Measurements from ENCODE around the gene LFNG. TPM values are rescaled to one million over a fixed set of nuclear protein-coding genes. Genes with fewer than 3 reads are reported as not detected.

LFNG gene
- total RNA-seq, 1 donor from 2014 or later = 11.1 TPM

DNA sequence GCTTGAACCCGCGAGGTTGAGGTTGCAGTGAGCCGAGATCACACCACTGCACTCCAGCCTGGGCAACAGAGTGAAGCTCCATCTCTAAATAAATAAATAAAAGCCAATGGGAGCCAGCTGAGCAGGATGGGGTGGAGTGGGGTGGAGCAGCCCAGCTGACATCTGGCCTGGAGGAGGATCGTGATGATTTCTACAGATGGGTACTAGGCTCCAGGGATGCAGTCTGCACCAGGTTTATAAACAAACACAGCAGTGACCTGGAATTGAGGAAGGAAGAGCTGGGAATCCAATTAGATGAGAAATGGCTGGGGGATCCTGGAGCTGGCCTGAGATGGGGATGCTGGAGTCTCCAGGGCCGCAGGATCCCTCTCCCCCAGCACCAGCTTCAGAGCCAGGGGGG lies 36.1 kb upstream of the LFNG start:
- DNase-seq (ENCODE audit: low spot score) = no peak

DNA sequence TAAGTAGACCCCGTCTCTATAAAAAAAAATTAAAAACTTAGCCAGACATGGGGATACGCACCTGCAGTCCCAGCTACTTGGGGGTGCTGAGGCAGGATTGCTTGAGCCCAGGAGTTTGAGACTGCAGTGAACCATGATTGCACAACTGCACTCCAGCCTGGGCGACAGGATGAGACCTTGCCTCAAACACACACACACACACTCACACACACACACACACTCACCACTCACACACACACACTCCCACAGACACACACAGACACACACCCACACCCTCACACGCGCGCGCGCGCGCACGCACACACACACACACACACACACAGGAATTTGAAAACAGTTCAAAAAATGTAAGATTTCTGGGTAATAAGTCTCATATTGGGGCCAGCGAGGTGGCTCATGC lies 34.7 kb upstream of the LFNG start:
- DNase-seq (ENCODE audit: low spot score) = no peak

DNA sequence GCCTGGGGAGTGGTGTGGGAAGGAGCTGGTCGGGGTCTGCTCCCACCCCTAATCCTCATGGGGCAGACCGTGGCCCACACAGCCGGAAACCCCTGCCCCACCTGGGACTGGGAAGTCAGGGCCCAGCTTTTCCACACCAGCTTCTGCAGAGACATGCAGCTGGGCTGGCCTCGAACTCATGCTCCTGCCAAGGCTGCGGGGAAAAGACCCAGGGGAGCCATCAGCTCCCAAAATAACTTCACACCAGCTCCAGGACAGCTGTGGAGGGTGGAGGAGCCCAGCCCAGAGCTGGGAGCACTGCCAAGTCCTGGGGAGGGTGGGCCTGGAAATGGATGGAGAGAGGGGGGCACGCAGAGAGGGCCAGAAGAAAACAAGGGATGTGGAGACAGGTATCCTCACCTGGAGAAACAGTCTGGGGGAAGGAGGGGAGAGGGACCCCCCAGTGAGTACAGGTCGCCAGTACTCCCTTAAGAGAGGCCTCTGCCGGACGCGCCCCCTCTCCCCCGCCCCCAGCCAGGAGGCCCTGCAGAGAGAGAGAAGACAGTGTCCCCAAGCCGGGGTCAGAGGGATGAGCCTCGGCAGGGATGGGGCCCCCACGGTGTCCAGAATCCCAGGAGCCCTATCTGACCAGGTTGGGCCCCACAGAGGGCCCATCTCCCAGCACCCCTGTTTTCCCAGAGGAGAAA lies 31.8 kb upstream of the LFNG start:
- peak; percentile 55 for DNase-seq (ENCODE audit: low spot score)

DNA sequence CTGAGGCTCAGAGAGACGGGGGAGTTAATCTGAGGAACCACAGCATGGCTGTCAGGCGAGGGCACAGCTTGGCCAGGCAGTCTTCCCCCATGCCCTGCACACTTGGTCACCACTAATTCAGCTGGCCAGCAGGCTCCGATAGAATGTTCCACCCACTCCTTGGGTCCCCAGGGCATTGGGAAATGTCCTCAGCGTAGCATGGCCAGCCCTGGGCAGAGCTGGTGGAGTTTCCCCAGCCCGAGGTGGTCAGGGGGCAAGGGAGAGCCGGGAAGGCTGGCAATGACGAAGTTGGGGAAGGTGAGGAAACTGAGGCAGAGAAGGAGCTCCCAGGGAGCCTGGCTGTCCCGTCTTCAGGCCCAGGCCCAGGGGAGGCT lies 31.3 kb upstream of the LFNG start:
- no peak for DNase-seq (ENCODE audit: low spot score)

DNA sequence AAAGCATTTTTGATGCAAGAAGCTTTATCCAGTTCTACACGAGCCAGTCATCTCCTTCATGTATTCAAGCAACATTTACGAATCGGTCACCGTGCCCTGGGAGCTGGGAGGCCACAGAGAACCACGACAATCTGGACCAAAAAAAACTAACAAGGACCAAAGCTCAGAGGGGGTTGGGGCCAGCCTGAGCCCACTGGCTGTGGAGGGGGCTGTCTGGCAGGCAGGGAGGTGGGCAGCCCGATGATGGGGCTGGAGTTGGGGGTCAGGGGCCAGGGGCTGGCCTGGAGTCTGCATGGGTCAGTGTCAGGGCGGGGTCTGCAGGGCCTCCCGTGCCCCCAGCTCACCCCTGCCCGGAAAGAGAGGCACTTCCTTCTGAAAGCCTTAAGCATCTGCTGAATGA lies 30.9 kb upstream of the LFNG start:
- DNase-seq (ENCODE audit: low spot score) = no peak

DNA sequence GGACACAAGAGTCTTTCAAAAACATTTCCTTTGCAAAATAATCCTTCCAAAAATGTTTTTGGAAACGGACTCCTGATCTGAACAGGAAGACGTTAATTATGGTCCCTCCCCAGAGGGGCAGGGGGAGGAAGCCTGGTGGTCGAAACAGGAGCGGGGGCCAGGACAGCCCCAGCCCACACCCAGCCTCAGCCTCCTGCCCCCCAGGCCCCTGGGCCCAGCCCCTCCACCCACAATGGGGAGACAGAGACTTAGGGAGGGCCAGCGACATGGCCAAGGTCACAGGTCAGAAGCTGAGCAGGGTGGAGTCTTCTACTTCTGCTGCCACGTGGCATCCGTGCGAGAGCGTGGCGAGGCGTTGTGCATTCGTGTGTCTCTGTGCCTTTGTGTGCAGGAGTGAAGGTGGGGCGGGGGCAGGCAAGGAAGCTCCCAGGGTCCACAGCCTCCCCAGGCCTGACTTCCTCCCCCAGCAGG lies 29.4 kb upstream of the LFNG start:
- DNase-seq (ENCODE audit: low spot score) = no peak

DNA sequence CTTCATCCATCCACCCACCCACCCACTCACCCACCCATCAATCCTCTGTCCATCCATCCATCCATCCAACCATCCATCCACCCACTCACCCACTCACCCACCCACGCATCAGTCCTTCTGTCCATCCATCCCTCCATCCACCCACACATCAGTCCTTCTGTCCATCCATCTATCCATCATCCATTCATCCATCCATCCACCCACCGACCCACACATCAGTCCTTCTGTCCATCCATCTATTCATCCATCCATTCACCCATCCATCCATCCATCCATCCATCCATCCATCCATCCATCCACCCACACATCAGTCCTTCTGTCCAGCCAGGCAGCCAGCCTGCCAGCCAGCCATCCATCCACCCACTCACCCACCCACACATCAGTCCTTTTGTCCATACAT lies 27.5 kb upstream of the LFNG start:
- DNase-seq (ENCODE audit: low spot score) = no peak

DNA sequence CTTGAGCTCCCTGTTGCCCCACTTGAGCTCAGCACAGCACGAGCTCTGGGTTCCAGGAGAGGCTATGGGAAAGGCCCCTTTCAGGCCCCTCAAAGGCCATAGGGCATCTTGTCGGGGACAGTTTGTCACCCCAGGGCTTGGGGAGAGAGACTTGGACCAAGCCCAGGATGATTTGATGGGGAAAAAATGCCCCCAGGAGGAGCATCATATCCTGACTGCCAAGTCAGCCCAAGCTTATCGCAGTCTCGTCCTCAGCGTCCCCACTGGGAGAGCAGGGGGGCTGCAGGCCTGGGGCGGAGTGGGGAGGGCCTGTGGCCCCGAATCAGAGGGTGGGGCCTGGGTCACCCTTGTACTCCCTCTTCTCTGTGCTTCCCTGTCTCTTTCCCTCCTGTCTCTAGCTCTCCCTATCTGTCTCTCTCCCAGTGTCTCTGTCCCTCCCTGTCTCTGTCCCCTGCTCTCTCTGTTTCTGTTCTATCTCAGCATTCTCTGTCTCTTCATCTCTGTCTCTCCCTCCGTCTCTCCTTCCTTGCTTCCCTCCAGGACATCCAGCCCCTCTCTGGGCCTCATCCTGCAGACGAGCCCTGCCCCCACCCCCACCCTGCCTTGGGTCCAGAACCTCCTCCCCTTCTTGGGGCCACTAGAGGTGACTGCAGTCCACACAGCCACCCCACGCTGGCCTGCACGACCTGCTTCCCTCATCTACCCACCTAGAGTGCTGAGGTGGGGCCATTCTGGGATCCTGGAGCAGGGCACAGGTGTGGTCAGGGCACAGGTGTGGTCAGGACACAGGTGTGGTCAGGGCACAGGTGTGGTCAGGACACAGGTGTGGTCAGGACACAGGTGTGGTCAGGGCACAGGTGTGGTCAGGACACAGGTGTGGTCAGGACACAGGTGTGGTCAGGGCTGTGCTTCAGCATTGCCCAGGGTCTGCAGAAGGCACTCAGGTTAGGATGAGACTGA lies 26.1 kb upstream of the LFNG start:
- peak; percentile 64 for DNase-seq (ENCODE audit: low spot score)

DNA sequence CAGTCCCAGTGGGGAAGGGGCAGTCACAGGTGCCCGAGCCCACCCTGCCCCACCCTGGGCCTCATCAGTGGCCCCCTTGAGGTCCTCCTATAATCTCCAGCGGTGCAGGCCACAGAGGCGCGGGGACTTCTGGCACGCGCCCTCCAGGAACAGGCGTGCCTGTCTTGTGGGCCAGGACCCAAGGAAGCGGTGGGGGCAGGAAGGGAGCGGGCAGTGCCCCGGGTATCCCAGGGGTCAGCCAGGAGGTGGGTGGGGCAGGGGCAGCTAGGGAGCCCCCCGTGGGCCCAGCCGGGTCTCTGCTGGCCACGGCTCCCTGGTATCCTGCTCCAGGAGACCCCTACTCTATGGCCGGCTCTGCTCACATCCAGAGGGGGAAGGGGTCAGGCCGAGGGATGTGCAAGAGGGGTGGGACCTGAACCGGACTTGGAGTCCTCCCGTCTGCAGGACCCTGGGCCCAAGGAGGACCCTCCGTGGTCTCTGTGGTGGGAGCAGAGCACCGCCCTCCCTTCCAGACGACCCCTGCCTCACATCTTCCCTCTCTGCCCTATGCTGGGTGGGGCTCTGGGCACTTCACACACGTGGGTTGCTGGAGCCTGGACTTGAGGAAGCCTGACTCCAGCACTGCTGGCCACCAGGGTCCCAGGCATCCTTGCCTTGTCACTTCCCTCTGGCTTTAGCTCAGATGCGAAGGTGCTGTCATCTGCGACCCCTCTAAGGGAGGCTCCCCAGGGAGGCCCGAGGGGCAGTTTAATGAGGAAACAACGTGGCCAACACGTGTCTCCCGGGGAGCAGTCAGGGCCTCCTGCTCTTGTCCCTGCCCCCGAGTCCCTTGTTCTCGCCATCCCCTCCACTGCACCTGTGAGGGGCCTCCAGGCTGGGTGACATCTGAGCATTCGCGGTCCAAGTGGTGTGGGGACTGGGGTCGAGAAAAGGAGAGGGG lies 25.1 kb upstream of the LFNG start:
- DNase-seq (ENCODE audit: low spot score) = no peak

DNA sequence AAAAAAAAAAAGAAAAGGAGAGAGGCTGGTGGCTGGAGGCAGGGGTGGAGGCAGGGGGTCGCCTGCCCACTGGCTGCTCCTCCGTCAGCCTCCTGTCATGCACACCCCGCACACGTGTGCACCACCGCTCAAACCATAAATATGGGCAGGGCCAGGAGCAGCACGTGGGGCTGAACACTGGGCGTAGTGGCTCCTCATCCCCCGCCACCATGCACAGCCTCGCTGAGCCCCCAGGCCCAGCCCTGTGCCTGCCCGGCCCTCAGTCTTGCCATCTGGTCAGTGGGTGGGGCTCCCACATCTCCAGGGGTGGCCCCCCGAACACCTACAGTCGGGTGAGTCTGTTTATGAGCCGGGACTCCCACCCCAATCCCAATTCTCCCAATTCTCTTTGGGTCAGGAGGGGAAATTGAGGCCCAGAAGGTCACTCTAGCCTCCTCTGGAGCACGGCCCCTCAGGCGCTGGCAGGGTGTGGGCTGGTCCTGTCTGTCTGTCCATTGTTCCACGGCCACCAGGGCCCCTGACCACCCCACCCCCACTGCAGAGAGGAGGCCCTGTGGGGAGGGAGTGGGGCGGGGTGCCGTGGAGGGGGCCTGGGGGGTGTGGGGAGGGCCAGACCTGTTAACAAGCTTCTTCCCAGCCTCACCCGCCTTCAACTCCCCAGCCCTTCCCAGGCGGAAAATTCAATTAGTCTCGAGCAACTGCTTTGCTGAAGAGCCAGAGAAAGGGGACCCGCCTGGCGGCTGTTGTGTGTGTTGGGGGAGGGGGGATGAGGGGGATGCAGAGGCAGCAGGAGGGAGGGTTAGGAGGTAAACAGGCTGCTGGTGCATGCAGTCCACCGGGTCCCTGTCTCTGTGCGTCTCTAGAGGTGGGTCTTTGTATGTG lies 23.9 kb upstream of the LFNG start:
- DNase-seq (ENCODE audit: low spot score) = no peak

DNA sequence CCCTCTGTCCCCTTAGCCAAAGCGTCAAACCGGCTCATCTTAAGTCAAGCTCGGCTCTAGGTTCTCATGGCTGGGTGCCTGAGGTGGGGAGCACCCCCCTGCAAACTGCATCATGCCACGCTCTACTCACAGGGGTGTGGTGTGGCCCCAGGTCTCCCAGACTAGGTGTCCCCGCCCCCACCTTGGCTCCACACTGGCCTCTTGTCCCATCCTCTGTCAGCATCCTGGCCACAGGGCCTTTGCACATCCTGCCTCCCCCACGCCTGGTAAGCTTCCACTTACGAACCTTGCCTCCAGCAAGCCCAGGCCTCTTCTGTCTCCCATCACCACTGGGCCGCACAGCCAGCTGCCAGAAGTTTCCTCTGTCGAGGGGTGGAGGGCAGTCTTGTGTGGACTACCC lies 23.2 kb upstream of the LFNG start:
- no peak for DNase-seq (ENCODE audit: low spot score)

DNA sequence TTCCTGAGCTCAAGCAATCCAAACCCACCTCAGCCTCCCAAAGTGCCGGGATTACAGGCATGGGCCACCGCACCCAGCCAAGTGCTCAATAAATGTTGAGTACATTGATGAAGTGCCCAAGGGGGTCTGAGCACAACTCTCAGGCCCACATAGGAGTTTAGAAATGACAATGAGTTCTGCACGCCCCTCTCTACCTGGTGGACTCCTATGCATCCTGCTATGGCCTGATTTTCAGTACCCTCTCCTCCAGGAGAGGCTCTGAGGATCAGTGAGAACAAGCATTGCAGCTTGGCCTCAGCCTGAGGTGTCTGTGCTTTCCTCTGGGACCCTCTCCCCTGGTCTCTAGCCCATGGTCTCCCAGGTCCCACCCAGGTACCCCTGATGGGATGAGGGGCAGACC lies 22.5 kb upstream of the LFNG start:
- no peak for DNase-seq (ENCODE audit: low spot score)

DNA sequence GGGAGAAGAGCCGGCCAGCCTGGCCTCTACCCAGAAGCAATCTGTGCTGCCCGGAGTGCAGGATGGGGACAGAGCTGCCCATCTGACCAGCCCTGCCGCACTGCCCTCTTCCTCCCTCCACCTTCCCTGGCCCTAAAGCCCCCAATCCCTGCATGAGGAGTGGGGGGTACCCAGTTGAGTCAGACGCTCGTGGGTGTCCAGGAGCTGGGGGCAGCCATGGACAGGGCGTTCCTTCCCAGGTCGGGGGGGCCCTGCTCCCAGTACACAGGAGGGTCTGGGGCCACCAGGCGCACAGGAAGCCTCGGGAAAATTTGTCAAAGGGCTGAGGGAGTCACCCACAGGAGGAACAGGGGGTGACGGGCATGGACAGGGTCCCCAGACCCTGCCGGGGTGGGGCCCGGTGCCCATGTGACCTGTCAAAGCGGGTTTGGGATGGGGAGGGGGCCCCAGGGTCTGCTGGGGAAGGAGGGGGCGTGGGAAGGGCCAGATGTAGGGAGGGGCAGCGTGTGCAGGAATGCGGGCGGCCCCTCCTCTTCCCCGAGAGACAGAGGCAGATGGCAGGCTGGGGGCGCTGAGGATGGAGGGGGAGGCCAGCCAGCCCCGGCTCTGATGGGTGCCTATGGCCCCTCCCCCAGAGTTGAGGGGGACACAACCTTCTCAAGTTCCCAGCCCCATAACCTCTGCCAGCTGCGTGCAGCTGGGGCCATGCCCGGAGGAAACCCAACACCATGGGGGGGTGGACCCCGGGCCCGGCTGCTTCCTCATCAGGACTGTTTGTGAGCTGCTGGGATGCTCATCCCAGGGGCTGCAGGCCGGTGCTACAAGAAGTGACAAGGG lies 21.9 kb upstream of the LFNG start:
- no peak for DNase-seq (ENCODE audit: low spot score)

DNA sequence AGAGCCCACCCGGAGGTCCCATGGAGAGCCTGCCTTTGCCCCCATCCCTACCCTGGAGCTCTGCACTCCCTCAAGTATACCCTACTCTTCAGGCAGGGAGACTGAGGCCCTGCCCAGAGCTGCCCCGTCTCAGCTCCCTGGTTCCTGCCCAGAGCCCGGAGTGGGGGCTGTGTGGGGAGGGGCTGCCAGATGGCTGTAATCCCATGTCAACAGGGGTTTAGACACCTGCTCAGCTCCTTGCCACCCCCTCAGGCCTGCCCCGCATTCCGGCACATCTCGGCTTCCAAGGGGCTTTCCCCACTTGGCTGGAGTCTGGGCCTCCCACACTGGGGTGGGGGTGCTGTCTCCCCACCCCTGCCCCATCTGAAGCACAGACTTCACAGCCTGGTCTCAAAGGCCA lies 20.9 kb upstream of the LFNG start:
- DNase-seq (ENCODE audit: low spot score) = no peak

DNA sequence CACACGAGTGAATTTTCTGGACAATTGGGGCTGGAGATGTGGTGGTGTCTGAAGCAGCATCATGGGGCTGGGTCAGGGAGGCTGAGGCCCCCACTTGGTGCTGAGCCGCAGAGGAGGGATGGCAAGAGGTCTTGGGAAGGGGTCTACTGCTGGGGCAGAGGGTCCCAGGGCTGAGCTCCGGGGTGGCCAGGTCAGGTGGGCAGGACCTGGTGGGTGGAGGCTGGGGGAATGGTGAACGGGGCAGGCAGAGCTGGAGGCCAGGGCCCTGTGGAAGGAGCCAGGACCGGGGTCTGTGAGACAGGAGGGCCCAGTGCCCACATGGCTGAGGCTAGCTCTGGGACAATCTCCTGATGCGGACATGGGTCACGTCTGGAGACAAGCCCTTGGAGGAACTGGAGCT lies 20.4 kb upstream of the LFNG start:
- no peak for DNase-seq (ENCODE audit: low spot score)

DNA sequence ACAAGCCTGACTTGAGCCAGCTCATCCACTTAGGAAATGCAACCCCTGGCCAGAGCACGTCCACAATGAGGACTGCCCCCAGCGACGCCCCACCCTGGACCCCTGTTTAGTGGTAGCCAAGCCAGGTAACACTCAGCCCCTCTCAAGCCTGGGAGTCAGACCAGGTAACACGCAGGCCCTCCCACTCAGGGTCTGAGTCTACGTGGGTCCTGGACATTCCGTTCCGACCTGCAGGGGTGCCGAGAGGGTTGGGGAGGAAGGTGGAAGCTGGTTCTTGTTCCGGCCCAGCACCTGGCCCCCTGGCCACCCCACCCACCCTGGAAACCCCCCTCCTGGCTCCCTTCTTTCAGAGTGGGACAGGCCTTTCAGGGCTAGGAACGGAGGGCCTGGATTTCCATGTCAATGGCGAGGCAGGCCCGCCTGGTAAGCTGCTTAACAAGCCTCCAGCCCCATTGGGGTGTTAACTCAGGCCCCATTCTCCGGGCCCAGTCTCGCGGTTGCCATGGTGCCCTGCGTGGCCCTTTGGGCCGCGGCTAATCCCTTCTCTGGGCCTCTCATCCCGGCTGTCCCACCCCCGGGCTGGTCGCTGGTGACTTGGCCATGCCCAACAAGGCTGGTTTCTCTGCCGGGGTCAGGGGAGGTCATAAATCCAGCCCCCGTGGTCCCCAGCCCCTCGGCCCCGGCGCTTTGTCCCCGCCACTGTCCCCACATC lies 19.7 kb upstream of the LFNG start:
- no peak for DNase-seq (ENCODE audit: low spot score)

DNA sequence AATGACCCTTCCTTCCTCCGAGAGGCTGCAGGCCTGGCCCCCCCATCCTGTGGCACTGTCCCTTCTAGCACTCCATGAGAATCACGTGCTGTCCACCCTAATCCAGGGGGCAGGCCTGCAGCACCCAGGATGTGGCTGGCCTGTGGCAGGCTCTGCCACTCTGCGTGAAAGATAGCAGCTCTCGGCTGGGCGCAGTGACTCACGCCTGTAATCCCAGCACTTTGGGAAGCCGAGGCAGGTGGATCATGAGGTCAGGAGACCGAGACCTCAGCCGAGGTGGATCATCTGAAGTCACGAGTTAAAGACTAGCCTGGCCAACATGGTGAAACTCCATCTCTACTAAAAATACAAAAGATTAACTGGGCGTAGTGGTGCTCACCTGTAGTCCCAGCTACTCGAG lies 18.9 kb upstream of the LFNG start:
- no peak for DNase-seq (ENCODE audit: low spot score)

DNA sequence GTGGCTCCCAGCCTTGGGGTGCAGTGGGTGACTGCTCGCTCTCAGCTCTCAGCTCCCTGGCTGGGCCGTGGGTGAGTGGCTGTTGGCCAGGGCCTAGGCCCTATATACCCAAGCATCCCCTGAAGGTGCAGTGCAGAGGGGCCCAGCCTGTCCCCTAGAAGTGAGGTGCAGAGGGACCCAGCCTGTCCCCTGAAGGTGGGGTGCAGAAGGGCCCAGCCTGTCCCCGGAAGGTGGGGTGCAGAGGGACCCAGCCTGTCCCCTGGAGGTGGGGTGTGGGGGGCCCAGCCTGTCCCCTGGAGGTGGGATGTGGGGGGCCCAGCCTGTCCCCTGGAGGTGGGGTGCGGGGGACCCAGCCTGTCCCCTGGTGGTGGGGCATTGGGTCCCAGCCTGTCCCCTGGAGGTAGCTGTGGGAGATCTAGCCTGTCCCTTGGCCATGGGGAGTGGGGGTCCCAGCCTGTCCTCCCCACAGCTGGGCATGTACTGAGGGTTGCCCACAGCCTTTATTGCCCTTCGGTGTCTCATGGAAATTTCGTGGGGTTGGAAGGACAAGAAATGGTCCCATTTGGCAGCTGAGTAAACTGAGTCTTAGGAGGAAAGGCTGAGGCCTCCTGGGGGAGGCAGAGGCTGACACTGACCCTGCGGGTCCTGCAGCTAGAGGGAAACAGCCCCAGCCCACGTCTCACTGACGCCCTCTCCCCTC lies 17.5 kb upstream of the LFNG start:
- no peak for DNase-seq (ENCODE audit: low spot score)

DNA sequence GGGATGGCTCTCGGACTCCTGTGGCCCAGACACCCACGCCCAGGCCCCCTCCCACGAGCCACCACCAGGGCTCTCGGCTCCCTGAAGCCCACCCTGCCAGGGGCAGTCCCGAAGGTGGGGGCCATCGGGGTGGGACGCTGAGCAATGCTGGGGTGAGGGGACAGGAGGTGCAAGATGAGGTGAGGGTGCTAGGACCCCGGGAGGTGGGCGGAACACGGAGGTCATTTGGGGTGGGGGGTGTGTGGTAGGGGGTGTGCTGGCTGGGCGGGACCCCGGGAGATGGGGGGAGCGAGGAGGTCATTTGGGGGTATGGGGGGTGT lies 17.0 kb upstream of the LFNG start:
- no peak for DNase-seq (ENCODE audit: low spot score)
